SK-N-SH (cell line): ENCODE measurements around the gene RUNDC1. TPM values are rescaled to one million over a fixed set of nuclear protein-coding genes. Genes with fewer than 3 reads are reported as not detected.

Experiments used
- CTCF ChIA-PET: fragments of 300-600, 350-600 bp; formaldehyde crosslinking; extraction: SDS; loops from one replicate; lab custom pipeline; 2021; lab: Yijun Ruan, JAX
- POLR2A ChIA-PET: fragments of 350-600 bp; sonication (Branson Sonifier 250); formaldehyde crosslinking; extraction: SDS; loops from one replicate; lab custom pipeline; 2020; ENCODE audit warnings: antibody characterized with exemption, inconsistent platforms; lab: Yijun Ruan, JAX
- DNase-seq: peaks from one replicate; pipeline ENCODE4 v3.0.0; 2012
- H2AFZ ChIP-seq: fragments of 200-600 bp; sonication (generic); 2 replicates; pipeline ENCODE4 v1.8.1; 2016; ENCODE audit warnings: antibody characterized with exemption, mild to moderate bottlenecking, low read depth
- H3F3A ChIP-seq: fragments of 200-600 bp; sonication (generic); replicated peaks from 2 replicates; pipeline ENCODE3; 2016; ENCODE audit warnings: antibody characterized with exemption, mild to moderate bottlenecking; ENCODE audit not compliant: insufficient read depth
- H3K27ac ChIP-seq, 2 experiments: fragments of 200-500 bp in 1 of 2; fragments of 200-600 bp in 1 of 2; sonication (Bioruptor generic) in 1 of 2; sonication (generic), shearing (Covaris generic) in 1 of 2; 2 replicates each; pipeline versions ENCODE4 v1.5.1 to v1.6.1; 2014 to 2016; ENCODE audit warnings: low read depth in 2 of 2, inconsistent platforms in 1 of 2, low read length in 1 of 2, mild to moderate bottlenecking in 1 of 2, mixed read lengths in 1 of 2
- H3K27me3 ChIP-seq: fragments of 200-600 bp; sonication (generic), shearing (Covaris generic); 2 replicates; pipeline ENCODE4 v1.6.1; 2016; ENCODE audit warnings: mixed run types; ENCODE audit not compliant: insufficient read depth
- H3K36me3 ChIP-seq, 2 experiments: fragments of 200-500 bp in 1 of 2; fragments of 200-600 bp in 1 of 2; sonication (Bioruptor generic) in 1 of 2; sonication (generic) in 1 of 2; replicated peaks in 1 of 2; 2 replicates each; pipeline versions ENCODE3 to v1.5.1; 2014 to 2016; ENCODE audit warnings: low read length in 1 of 2, mild to moderate bottlenecking in 1 of 2; ENCODE audit not compliant: insufficient read depth in 2 of 2, control insufficient read depth in 1 of 2
- H3K4me1 ChIP-seq, 2 experiments: fragments of 200-500 bp in 1 of 2; fragments of 200-600 bp in 1 of 2; sonication (Bioruptor generic) in 1 of 2; sonication (generic), shearing (Covaris generic) in 1 of 2; 2 replicates each; pipeline versions ENCODE4 v1.5.1 to v1.6.1; 2014 to 2016; ENCODE audit warnings: low read depth in 1 of 2, low read length in 1 of 2, mixed run types in 1 of 2; ENCODE audit not compliant: insufficient read depth in 2 of 2, control insufficient read depth in 1 of 2
- H3K4me2 ChIP-seq: fragments of 200-600 bp; sonication (generic), shearing (Covaris generic); 2 replicates; pipeline ENCODE4 v1.6.1; 2017; ENCODE audit warnings: mixed run types
- H3K4me3 ChIP-seq, 2 experiments: fragments of 200-500 bp in 1 of 2; fragments of 200-600 bp in 1 of 2; sonication (Bioruptor generic) in 1 of 2; sonication (generic), shearing (Covaris generic) in 1 of 2; 2 replicates each; pipeline versions ENCODE4 v1.5.1 to v1.8.1; 2014 to 2016; ENCODE audit warnings: low read depth in 2 of 2, inconsistent platforms in 1 of 2, low read length in 1 of 2, mild to moderate bottlenecking in 1 of 2, mixed read lengths in 1 of 2, moderate library complexity in 1 of 2
- H3K79me2 ChIP-seq: fragments of 200-600 bp; sonication (generic); 2 replicates; pipeline ENCODE4 v1.8.1; 2017; ENCODE audit warnings: mild to moderate bottlenecking; ENCODE audit not compliant: insufficient read depth
- H3K9ac ChIP-seq: fragments of 200-600 bp; sonication (generic); 2 replicates; pipeline ENCODE4 v1.6.1; 2017; ENCODE audit warnings: mixed run types
- H3K9me2 ChIP-seq: fragments of 200-600 bp; sonication (generic); 2 replicates; pipeline ENCODE4 v1.6.1; 2017; ENCODE audit warnings: mixed run types
- H3K9me3 ChIP-seq: fragments of 200-600 bp; sonication (generic); 2 replicates; pipeline ENCODE4 v1.6.1; 2017; ENCODE audit warnings: mixed run types, mild to moderate bottlenecking, moderate library complexity
- H4K20me1 ChIP-seq: fragments of 200-600 bp; sonication (generic); 2 replicates; pipeline ENCODE4 v1.6.1; 2017; ENCODE audit warnings: mild to moderate bottlenecking, mixed run types; ENCODE audit not compliant: insufficient read depth
- EZH2phosphoT487 ChIP-seq: fragments of 200-600 bp; sonication (generic); IDR thresholded peaks from 2 replicates; pipeline ENCODE4 v1.6.1; 2017; ENCODE audit warnings: low read depth, mixed run types, mild to moderate bottlenecking, antibody characterized with exemption, moderate library complexity, borderline replicate concordance
- FOSL2 ChIP-seq: IDR thresholded peaks from 2 replicates; pipeline ENCODE4 v1.4.0; 2012; ENCODE audit warnings: low read depth, mild to moderate bottlenecking, moderate library complexity, borderline replicate concordance
- FOXJ3 ChIP-seq: sonication (generic); formaldehyde crosslinking; IDR thresholded peaks from 2 replicates; pipeline ENCODE4 v1.5.1; 2020; ENCODE audit warnings: mild to moderate bottlenecking, missing genetic modification reagents
- FOXM1 ChIP-seq: IDR thresholded peaks from 2 replicates; pipeline ENCODE4 v1.4.0; 2012; ENCODE audit warnings: low read depth, mild to moderate bottlenecking
- GABPA ChIP-seq: IDR thresholded peaks from 2 replicates; pipeline ENCODE4 v1.4.0; 2012; ENCODE audit warnings: low read depth, mild to moderate bottlenecking
- GATA2 ChIP-seq: sonication (generic); formaldehyde crosslinking; IDR thresholded peaks from 2 replicates; pipeline ENCODE4 v1.5.0; 2020; ENCODE audit warnings: mild to moderate bottlenecking, missing genetic modification reagents
- MEF2A ChIP-seq: IDR thresholded peaks from 2 replicates; pipeline ENCODE4 v1.4.0; 2012; ENCODE audit warnings: low read depth, borderline replicate concordance
- MXI1 ChIP-seq: IDR thresholded peaks from 2 replicates; pipeline ENCODE4 v1.6.1; 2012; ENCODE audit warnings: mild to moderate bottlenecking, low read depth, low read length, improper control_type of control experiment
- POLR2AphosphoS5 ChIP-seq: IDR thresholded peaks from 2 replicates; pipeline ENCODE4 v1.6.1; 2012; ENCODE audit warnings: low read depth, low read length
- RCOR1 ChIP-seq: fragments of 150-350 bp; IDR thresholded peaks from 2 replicates; pipeline ENCODE4 v1.6.1; 2017; ENCODE audit warnings: antibody characterized with exemption, low read length
- RFX5 ChIP-seq: IDR thresholded peaks from 2 replicates; pipeline ENCODE4 v1.6.1; 2012; ENCODE audit warnings: mild to moderate bottlenecking, improper control_type of control experiment, low read length
- RXRA ChIP-seq: IDR thresholded peaks from 2 replicates; pipeline ENCODE4 v1.4.0; 2012; ENCODE audit warnings: low read depth, mild to moderate bottlenecking, borderline replicate concordance
- SMC3 ChIP-seq: IDR thresholded peaks from 2 replicates; pipeline ENCODE4 v1.6.1; 2012; ENCODE audit warnings: low read depth, low read length, improper control_type of control experiment
- TEAD4 ChIP-seq: IDR thresholded peaks from 2 replicates; pipeline ENCODE4 v1.4.0; 2012; ENCODE audit warnings: mild to moderate bottlenecking, borderline replicate concordance; ENCODE audit not compliant: insufficient read depth
- WGBS: methylation state at CpG from one replicate; pipeline ENCODE4 v1.1.6; 2017; ENCODE audit warnings: low lambda C conversion rate; 5-methylcytosine and 5-hydroxymethylcytosine counted together
- polyA plus RNA-seq, 3 experiments: library from polyadenylated mRNA; depleted of rRNA; stranded (reverse); fragments of >200 nt; gene quantifications; 2 replicates each; pipeline ENCODE4 v1.2.3, GENCODE V29; 2012
- TF ChIP-seq, protein P1 (sequence below): IDR thresholded peaks from 2 replicates; pipeline ENCODE4 v1.6.1; 2012; ENCODE audit warnings: mild to moderate bottlenecking, low read depth, low read length, moderate library complexity
- TF ChIP-seq, protein P2 (sequence below): IDR thresholded peaks from 2 replicates; pipeline ENCODE4 v1.4.0; 2012; ENCODE audit warnings: low read depth
- TF ChIP-seq, protein P3 (sequence below): fragments of 150-350 bp; IDR thresholded peaks from 2 replicates; pipeline ENCODE4 v1.6.1; 2016; ENCODE audit warnings: mild to moderate bottlenecking, low read depth, low read length
- TF ChIP-seq, protein P4 (sequence below): IDR thresholded peaks from 2 replicates; pipeline ENCODE4 v1.4.0; 2012; ENCODE audit warnings: low read depth, borderline replicate concordance
- TF ChIP-seq, protein P5 (sequence below): fragments of 150-350 bp; IDR thresholded peaks from 2 replicates; pipeline ENCODE4 v1.6.1; 2017; ENCODE audit warnings: antibody characterized with exemption, low read length, low read depth, borderline replicate concordance

Gene RUNDC1
- polyA plus RNA-seq, 1 of the 3 experiments (the other 2 are of a cell fraction) = 9.0 TPM

DNA sequence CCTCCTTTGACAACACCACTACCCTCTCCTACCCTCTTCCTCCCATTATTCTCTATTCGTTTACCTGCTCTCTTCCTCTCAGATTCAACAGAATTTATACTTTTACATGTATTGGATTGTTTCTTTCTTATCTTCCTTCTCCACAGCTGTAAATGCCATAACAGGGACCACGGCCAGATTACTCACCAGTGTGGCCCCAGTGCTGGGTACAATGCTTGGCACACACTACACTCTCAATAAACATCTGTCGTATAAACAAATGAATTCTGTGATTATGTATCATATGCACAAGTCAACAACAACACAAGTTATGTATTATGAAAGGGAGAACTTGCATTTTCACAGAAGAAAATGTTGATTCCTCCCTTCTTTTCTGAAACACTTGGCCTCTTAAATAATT is 36.2 kb upstream of the RUNDC1 start (continued):
- TF ChIP-seq FOXM1 (no peak), FOXJ3 (no peak)
- TF ChIP-seq, protein P1, sequence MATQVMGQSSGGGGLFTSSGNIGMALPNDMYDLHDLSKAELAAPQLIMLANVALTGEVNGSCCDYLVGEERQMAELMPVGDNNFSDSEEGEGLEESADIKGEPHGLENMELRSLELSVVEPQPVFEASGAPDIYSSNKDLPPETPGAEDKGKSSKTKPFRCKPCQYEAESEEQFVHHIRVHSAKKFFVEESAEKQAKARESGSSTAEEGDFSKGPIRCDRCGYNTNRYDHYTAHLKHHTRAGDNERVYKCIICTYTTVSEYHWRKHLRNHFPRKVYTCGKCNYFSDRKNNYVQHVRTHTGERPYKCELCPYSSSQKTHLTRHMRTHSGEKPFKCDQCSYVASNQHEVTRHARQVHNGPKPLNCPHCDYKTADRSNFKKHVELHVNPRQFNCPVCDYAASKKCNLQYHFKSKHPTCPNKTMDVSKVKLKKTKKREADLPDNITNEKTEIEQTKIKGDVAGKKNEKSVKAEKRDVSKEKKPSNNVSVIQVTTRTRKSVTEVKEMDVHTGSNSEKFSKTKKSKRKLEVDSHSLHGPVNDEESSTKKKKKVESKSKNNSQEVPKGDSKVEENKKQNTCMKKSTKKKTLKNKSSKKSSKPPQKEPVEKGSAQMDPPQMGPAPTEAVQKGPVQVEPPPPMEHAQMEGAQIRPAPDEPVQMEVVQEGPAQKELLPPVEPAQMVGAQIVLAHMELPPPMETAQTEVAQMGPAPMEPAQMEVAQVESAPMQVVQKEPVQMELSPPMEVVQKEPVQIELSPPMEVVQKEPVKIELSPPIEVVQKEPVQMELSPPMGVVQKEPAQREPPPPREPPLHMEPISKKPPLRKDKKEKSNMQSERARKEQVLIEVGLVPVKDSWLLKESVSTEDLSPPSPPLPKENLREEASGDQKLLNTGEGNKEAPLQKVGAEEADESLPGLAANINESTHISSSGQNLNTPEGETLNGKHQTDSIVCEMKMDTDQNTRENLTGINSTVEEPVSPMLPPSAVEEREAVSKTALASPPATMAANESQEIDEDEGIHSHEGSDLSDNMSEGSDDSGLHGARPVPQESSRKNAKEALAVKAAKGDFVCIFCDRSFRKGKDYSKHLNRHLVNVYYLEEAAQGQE = no peak

DNA sequence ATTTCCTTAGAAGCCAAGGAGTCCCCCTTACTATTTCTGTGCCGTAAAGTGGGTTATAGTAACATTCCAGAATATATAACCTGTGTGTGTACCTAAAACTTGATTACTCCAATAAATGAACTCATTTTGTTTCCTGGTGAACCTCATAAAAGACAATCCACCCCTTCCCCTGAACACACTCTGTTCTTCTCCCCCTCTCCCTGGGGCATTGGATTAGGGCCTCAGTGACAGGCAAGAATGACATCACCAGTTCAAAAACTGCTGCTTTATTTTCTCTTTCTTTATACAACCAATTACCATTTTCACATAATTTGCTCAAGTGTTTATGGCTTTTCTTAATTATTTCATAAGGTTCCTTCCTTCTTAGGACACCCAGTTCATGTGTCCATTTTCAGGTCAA is 33.6 kb upstream of the RUNDC1 start:
- TF ChIP-seq MXI1 = no peak
- TF ChIP-seq, protein P2, sequence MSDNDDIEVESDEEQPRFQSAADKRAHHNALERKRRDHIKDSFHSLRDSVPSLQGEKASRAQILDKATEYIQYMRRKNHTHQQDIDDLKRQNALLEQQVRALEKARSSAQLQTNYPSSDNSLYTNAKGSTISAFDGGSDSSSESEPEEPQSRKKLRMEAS = no peak
- TF ChIP-seq EZH2phosphoT487 = no peak
- TF ChIP-seq POLR2AphosphoS5 = no peak
- no peak for TF ChIP-seq SMC3
- TF ChIP-seq FOXJ3 = no peak
- no peak for TF ChIP-seq TEAD4
- no peak for TF ChIP-seq MEF2A
- no peak for TF ChIP-seq FOSL2
- TF ChIP-seq, protein P3, sequence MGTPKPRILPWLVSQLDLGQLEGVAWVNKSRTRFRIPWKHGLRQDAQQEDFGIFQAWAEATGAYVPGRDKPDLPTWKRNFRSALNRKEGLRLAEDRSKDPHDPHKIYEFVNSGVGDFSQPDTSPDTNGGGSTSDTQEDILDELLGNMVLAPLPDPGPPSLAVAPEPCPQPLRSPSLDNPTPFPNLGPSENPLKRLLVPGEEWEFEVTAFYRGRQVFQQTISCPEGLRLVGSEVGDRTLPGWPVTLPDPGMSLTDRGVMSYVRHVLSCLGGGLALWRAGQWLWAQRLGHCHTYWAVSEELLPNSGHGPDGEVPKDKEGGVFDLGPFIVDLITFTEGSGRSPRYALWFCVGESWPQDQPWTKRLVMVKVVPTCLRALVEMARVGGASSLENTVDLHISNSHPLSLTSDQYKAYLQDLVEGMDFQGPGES = no peak
- no peak for TF ChIP-seq GATA2
- TF ChIP-seq RXRA = no peak
- no peak for TF ChIP-seq RFX5
- no peak for TF ChIP-seq RCOR1
- TF ChIP-seq, protein P4, sequence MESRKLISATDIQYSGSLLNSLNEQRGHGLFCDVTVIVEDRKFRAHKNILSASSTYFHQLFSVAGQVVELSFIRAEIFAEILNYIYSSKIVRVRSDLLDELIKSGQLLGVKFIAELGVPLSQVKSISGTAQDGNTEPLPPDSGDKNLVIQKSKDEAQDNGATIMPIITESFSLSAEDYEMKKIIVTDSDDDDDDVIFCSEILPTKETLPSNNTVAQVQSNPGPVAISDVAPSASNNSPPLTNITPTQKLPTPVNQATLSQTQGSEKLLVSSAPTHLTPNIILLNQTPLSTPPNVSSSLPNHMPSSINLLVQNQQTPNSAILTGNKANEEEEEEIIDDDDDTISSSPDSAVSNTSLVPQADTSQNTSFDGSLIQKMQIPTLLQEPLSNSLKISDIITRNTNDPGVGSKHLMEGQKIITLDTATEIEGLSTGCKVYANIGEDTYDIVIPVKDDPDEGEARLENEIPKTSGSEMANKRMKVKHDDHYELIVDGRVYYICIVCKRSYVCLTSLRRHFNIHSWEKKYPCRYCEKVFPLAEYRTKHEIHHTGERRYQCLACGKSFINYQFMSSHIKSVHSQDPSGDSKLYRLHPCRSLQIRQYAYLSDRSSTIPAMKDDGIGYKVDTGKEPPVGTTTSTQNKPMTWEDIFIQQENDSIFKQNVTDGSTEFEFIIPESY = no peak
- no peak for TF ChIP-seq GABPA
- TF ChIP-seq, protein P5, sequence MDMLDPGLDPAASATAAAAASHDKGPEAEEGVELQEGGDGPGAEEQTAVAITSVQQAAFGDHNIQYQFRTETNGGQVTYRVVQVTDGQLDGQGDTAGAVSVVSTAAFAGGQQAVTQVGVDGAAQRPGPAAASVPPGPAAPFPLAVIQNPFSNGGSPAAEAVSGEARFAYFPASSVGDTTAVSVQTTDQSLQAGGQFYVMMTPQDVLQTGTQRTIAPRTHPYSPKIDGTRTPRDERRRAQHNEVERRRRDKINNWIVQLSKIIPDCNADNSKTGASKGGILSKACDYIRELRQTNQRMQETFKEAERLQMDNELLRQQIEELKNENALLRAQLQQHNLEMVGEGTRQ = no peak
- no peaks in the 10 kb centered on the region for H3K79me2 ChIP-seq
- no peaks in the 10 kb centered on the region for H3K9me3 ChIP-seq
- ChIA-PET CTCF (interaction anchor here (1.1 to 1.4 kb wide), 3 partner anchors 10 to 51 kb away, joined by 3 to 4 read pairs (median 3); partner anchors contain the start of gene RPL27), POLR2A (no interaction called here)
- peaks cover 3% of the 10 kb centered on the region for H3F3A ChIP-seq
- H3K9ac ChIP-seq = no peak overlapping the region
- no peak overlapping the region for H3K4me3 ChIP-seq
- no peak overlapping the region for H2AFZ ChIP-seq
- H3K4me2 ChIP-seq = no peak overlapping the region
- no peaks in the 10 kb centered on the region for H3K27me3 ChIP-seq
- H3K27ac ChIP-seq = no peak overlapping the region
- H3K4me1 ChIP-seq = no peaks in the 10 kb centered on the region
- DNase-seq = no peak
- no peaks in the 10 kb centered on the region for H3K9me2 ChIP-seq
- H4K20me1 ChIP-seq = no peaks in the 10 kb centered on the region
- 100% methylated on average over 1 of the region's 1 CpG for WGBS
- H3K36me3 ChIP-seq = peaks cover under 1 to 13% of the 10 kb centered on the region in 2 experiments
